PC-9 (cell line): ENCODE measurements around the gene MAGEF1.

Experiments
- CTCF ChIP-seq: fragments of 200-600 bp; sonication (generic); conservative IDR thresholded peaks from 2 replicates; pipeline ENCODE4 v1.6.1; 2017; ENCODE audit warnings: mixed run types, antibody characterized with exemption, mild to moderate bottlenecking, moderate library complexity
- EZH2 ChIP-seq: fragments of 200-600 bp; sonication (generic); IDR thresholded peaks from 2 replicates; pipeline ENCODE4 v1.8.0; 2017; ENCODE audit warnings: antibody characterized with exemption, low read depth

GRCh38 chr3:184745526-184745925, 33.7 kb upstream of the MAGEF1 start:
- TF ChIP-seq CTCF (no peak), EZH2 (no peak)
